ENCODE results near the gene SDR9C7.
A peak's percentile ranks its signal among the peaks of the same experiment; 100 is the strongest.
"Not testable (repeated sequence)": the region's sequence is repeated elsewhere in the genome, so short reads cannot be mapped to it uniquely, and the experiment has no call there.

The SDR9C7 gene

DNA sequence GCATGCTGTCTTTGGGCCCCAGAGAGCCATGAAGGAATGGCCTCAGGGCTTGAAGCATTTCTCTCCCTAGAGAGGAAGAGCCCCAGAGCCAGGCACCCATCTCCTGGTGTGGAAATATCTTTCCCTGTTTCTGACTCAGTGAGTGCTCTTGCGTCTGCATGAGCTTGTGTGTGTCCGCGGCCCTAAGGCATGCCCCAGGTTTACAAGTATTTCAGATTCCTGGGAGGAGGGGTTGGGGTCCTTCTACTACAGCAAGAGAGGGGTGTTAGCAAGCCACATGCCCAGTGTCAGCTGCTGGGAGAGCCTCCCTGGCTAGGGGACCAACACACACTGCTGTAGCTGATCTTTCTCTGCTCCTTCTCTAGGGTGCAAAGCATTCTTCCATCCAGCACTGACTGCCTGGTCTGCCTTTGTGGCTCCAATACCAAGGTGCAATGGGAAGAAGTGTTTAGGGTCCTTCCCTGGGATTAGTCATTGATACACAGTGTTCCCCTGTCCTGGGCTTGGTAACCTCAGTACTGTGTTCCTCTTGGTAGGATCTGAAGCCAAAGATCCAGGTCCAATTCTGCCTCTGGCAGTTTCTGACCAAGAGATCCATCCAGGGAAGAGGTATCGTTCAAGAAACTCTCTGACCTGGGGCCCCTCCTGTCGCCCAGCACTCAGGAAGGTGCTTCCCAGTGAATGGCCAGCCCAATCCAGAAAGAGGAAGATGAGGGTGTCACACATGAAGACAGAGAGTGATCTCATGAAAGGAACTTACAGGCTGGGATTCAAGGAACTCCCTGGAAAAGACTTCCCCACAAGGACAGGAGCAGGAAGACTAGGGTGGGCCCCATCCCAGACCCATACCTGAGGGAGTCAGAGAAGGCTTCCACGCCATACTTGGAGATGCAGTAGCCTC lies 20.1 kb upstream of the SDR9C7 start:
- DNase-seq, result no peak

DNA sequence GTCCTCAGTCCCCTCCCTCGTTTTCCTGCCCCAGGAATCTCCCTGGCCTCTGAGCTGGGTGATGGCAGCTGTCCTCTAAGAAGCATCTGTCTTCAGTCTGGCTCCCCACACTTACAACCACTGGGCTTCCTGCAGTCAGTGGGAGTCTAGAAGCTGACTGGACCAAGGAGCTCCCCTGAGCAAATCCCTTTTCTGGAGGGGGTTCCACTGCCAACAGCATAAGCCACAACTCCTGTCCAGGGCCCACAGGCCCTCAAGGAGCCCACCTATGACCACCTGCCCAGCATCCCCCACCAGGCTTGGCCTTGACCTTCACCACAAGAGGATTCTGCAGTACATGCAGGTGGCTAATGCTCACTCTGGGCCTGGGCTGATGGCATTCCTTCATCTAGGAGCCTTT lies 19.1 kb upstream of the SDR9C7 start:
- no peak for DNase-seq

DNA sequence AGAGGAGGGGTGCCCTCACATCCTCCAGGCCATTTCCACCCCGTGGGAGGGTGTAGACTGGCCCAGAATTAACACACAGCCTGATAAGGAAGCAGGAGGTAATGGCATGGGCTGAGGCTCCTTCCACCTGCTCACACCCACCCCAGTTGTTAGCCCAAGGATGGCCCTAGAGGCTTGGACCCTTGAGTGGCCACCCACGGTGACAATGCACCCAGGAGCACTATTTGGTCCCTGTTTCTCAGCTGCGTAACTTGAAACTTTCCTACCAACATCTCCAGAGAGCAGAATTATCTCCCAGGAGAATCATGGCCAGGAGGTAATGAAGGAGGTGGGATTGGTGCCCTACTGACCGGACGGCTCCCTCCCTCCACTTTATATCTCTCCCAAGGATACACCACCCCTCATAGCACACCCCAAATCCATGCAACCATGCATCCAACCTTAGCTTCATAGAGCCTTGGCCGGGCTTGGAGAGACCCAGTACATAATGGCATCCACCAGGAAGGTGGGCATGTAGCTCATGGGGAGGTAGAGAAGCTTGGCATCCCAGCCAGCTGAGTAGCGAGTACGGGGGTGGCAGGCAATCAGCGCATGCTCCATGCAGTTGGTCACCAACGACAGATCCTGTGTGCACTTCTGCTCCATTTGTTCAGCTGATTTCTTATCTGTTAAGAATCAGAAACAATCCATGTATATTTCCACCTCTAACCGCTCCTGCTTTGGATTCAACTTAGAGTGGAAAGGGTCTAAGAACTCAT lies 17.6 kb upstream of the SDR9C7 start:
- DNase-seq, result no peak

DNA sequence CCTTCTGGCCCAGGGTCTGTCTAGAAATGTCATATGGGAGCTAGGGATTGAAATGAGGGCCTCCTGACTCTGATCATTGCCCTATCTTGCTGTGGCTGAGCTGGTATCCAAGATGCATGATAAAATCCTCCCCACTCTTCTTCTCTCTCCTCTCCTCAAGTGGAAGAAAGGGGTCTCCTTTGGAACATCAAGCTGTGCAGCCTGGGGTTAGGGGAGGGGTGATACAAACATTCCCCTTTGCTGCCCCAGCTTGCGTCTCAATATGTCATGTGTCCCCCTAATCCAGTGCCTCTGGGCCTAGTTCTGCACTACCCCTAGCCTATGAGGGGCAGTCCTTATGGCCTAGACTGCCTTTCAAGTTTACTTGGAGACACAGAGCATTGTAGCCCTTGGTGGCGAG lies 14.7 kb upstream of the SDR9C7 start:
- no peak for DNase-seq

DNA sequence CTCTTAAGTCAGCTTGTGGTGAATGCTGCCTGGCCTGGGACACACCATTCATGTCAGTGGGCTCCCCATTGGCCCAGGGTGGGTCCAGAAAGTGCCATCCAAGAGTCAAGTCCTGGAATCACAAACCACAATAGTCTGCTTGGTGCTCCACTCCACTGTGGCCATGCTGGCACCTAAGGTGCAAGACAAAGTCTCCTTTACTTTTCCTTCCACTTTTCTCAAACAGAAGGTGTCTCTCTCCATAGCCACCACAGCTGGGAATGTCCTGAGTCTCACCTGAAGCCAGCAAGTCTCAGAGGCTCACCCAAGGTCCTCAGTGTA lies 14.2 kb upstream of the SDR9C7 start:
- no peak for DNase-seq

DNA sequence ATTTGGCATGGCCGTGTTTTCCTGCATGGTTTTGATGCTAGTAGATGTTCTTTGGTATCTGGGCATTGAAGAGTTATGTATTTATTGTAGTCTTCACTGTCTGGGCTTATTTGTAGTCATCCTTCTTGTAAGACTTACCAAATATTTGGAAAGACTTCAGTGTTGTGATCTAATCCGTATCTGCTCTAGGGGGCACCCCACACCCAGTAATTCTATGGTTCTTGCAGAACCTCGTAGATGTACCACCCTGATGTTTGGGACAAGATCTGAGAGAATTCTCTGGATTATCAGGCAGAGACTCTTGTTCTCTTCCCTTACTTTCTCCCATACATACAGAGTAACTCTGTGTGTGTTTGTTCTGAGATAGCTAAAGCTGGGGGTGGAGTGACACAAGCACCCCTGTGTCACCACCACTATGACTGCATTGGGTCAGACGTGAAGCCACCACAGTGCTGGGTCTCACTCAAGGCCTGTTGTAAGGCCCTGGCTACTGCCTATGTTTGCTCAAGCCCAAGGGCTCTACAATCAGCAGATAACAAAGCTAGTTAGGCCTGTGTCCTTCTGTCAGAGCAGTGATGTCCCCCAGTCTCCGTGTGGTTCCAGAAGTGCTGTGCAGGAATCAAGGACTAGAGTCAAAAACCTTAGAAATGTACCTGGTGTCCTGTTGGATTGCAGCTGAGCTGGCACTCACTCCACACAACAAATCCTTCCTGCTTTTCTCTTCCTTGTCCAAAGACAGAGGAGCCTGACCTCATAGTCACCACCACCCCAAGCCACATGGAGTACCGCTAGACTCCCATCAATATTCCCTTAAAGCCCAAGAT lies 13.6 kb upstream of the SDR9C7 start:
- DNase-seq, result no peak

DNA sequence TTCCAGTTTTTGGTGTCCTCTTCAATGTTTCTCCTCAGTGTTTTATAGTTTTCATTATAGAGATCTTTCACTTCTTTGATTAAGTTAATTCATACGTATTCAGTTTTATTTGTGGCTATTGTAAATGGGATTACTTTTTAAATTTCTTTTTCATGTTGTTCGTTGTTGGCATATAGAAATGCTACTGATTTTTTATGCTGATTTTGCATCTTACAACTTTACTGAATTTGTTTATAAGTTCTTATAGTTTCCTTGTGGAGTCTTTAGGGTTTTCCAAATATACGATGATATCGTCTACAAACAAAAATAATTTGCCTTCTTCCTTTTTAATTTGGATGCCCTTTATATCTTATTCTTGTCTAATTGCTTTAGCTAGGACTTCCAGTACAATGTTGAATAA lies 9.7 kb upstream of the SDR9C7 start:
- DNase-seq, result no peak

DNA sequence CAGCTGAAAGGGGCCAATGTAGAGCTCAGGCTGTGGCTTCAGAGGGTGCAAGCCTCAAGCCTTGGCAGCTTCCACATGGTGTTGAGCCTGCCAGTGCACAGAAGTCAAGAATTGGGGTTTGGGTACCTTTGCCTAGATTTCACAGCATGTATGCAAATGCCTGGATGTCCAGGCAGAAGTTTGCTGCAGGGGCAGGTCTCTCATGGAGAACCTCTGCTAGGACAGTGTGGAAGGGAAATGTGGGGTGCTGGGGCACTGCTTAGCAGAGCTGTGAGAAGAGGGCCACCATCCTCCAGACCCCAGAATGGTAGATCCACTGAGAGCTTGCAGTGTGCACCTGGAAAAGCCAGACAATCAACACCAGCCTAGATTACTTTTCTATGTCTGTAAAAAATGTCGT lies 9.2 kb upstream of the SDR9C7 start:
- DNase-seq, result not testable (repeated sequence)

DNA sequence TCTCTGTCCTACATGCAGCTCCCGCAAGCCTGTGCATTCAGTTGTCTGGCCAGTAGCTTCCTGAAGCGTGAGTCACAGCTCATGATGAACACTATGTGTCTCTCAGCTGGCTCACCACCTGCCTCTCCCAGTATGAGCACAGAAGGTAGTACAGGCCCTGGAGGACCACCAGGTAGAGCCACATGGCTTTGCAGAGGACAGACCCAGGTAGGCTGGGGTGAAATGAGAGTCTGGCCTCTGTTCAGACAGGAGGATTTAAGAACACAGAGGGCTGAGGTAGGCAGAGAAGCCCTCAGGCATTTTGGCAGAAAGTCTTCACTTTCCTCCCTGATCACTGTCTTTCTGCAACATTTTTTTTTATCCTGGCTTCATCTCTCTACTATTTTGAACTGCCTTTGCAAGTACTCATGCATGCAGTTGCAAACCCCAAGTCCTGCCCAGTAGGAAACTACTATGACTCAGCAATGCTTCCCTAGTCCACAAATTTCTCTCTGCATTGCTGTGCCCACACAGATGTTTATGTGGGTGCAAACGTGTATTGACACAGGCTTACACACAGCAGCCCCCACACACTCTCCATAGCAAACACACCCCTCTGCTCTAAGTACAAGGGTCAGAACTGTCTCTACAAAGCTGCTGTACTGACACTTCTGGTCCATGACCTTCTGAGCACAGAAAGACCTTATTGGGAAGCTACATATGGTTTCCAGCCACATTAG lies 7.2 kb upstream of the SDR9C7 start:
- DNase-seq, result no peak

DNA sequence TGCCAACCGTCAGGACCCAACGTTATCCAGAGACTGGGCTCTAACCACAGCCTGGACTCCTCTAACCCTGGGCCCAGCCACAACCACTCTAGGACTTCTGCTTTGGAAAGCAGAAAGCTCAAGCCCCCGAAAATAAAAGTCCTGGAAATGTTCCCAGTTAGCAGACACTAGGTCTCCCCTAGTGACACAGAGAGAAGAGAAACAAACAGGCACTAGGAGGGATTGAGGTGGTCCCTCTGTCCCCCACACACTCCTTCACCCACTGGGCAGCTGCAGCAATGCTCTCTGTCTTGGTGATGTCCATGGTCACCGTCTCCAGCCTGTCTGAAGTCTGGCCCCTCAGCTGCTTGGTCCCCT lies 6.7 kb upstream of the SDR9C7 start:
- not testable (repeated sequence) for DNase-seq

DNA sequence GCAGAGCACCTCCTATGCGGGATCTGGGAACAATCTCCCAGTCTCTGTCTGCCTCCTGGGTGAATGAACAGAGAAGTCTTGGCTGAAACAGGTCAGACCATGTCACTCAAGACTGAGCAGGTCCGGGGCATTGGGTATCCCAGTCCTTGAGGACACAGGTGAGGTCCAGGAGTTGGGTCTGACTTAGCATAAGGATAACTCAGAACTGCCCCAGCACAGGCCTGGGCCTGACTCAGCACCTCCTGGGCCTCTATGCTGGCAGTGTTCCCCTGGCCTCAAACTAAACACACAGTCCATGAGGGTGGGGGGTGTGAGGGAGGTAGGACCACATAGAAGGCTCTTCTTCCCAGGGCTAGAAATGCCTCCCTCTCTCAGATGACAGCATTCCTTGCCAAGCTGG lies 1.5 kb upstream of the SDR9C7 start:
- DNase-seq, result no peak

DNA sequence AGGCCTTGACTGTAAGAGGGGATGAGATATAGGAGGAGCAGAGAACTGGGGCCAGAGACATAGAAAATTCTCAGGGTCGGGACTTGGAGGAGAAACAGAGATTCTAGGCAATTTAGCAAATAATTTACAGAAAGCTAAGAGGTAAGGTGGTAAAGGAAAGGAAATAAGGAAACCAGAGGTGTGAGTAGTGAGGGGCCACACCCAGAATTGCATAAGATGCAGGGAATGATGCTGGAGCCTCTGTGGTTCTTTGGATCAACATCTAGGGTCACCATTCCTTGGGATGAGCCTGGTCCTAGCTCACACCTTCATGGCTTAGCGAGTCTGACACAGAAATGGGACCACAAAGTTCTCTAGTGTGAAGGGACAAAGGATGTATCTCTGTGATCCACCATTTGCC lies 949 bp upstream of the SDR9C7 start:
- DNase-seq, result no peak

DNA sequence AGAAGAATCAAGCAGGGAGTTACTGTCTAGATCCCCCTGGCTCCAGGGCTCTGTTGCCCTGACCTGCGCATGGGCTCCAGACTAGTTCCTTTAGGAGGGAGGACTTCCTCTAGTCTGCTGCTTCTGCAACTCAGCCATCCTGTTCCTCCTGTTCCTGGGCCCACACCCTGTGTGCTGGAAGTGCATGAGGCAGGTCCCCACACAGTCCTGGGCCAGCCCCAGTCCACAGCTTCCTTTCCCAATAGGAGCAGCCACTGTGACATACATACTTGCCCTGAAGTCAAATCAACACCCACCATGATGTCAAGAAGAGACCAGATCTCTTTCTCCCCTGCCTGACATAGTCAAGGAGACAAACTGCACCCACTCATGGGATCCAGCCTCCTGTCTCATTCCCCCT lies 1.3 kb downstream of the SDR9C7 start:
- peak in 1 of 56 donors; percentile 2 for DNase-seq

DNA sequence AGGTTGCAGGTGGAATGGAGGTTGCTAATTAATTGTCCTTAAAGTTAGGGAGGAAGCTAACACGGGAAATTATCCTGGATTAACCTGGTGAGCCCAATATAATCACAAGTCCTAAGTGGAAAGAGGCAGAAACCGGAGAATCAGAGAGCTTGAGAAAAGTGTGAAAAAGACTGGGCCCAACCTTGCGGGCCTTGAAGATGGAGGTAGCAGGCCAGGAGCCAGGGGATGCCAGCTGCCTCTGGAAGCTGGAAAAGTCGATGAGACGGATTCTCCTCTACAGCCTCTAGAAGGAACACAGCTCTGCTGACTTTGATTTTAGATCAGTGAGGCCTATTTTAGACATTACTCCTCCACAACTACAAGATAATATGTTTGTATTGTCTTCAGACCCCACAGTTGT lies 2.1 kb downstream of the SDR9C7 start:
- no peak for DNase-seq

DNA sequence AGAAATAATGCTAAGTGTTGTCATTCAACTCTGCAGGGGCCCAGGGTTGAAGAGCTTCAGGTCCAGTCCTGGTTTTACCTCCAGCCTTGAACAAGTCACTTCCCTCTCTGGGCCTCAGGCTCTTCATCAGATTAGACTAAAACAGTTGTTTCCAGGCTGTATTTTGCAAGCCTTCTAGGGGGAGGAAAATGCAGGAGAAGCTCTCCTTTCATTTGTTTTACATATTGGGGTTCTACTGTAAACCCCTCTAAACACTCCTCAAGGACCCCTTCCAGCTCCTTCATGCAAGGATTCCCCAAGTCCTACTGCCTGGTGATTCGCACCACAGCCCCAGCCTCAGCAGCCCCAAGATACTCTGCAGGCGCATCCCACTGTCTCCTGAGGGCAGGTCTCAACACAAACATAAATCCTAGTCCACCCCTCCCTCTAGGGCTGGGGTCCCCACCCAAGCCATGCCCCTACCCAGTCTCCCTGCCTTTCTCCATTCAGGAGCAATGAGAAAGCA lies 2.7 kb downstream of the SDR9C7 start:
- DNase-seq, result peak in 1 of 56 donors; percentile 1

DNA sequence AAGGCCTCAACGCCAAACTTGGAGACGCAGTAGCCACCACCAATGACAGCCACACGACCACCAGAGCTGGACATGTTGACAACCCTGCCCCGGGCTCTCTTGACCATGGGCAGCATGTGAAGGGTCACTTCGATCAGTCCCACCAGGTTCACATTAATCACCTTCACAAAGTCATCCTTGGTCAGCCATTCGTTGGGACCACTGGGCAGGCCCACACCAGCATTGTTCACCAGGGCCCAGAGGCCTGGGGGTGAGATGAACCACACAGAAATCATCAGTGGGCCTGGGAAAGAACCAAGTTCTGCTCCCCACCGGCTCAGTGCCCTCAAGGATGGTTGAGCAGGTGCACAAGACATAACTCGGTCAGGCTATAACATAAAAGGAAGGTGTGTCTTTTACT lies 4.0 kb downstream of the SDR9C7 start:
- no peak for DNase-seq

DNA sequence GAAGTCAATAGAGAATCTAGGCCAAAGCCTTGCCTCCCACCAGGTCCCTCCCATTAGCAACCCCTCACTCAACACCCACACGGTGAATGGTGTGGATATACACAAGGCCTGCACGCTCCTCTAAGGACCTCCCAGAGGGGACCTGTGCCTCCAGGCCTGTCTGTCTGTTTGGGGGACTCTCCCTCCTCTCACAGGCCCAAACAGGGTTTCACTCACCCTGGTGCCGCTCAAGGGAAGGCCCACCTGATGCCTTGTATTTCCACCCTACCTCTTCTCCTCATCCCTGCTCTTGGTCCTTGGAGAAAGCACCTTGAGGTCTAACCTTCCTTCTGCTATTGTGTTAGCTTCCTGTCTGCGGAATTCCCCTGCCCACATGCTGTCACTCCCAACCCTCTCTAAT lies 4.4 kb downstream of the SDR9C7 start:
- no peak for DNase-seq

DNA sequence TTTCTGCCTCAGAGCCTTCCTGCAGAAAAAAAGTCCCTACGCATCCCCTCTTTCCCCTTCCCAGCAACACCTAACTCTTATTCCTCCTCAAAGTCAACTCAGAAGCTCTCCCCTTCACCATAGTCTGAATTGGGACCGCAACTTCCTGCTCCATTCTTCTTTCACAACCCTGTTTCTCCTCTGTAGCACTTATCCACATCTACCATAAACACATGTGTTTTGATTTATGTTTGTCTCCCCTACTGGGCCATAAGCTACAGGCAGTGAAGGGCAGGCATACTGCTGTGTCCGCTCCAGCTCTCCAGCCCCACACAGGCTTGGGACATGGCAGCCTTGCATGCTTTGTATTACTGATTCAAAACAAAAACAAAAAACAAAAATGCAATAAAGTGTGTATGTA lies 5.9 kb downstream of the SDR9C7 start:
- no peak for DNase-seq

DNA sequence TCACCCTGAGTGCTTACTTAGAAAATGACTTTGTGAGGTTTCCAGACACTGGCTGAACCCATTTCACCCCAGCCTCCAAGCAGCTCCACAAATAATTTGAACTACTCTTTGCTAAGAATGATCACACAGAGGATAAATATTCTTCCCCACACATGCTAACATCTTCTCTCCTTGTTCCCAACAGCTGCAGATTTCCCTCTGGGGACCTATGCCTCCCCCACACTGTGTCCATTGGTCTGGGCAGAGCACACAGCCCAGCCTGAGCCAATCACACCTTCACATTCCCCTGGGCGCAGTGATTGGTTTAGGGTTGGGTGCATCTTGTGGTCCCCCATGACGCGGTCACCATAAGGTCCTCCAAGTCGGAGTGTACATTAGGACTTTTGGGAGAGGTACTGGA lies 6.9 kb downstream of the SDR9C7 start:
- DNase-seq, result no peak

DNA sequence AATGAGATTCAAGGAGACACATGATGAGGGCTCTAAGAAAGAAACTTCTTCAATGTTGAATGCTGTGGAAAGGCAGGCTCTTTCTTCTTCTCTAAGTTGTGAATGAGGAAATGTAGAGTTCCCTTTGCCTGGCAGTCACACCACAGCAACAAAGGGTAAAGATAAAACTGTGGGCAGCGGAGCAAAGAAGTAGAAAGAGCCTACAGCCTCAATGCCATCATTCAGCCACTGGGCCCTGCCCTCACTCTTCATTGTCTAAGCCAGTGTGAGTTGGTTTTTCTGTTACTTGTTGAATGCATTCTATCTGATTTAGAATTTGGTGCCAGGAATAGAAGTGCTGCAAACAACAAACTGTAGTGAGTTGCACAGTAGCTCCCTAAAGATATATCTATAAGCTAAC lies 12.2 kb downstream of the SDR9C7 start:
- DNase-seq, result peak in 1 of 56 donors; percentile 3

DNA sequence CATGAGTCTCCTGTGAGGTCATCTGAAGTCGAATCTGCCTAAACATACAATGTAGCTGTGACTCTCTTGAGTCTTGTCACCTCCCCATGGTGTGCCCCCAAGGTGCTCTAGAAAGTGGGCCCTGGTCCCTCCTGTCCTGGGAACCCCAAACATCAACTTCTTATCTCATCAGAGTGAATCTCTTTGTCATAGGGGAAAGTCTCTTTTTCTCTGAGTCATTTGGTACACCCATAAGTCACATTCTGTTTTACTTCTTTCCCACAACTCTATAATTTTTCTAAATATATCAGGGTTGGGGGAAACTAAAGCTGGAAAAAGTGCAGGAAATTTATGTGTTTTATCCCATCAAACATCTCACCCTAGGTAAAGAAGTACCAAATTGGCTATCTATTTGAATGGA lies 12.9 kb downstream of the SDR9C7 start:
- no peak for DNase-seq
